GM12874 (cell line): ENCODE results near the gene PLCB3.

ENCODE experiments used
- TF ChIP-seq, protein P1 (sequence below): IDR thresholded peaks from 2 replicates; pipeline ENCODE4 v1.5.1; 2011; ENCODE audit warnings: low read depth, mild to moderate bottlenecking, control low read depth, low read length, moderate library complexity; ENCODE audit not compliant: insufficient read depth

The PLCB3 gene

DNA sequence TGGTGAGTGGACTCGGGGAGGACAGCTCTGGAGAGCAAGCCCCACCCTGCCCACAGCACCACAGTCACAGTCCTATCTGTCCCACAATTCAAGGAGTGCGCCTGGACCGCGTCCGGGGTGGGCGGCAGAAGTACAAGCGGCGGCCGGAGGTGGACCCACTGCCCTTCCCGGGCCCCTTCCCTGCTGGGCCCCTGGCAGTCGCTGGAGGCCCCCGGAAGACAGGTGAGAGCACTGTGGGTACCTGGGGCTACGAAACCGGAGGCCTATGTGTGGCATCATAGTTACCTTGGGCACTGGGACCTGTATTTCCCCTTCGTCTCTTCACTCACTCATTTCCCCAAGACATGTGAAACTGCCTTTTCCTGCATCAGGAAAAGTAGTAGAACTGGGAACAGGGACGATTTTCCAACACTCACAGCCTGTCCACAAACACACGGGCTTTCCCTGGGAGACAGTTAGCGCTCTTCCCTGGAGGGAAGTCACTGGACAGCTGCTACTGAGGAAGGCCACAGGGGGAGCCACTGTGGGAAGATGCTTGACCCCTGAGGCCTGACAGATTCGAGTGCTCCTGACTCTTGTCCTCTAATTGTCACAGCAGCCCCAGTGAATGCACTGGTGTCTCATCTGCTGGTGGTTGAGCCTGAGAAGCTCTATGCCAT lies 62.9 kb downstream of the PLCB3 start:
- TF ChIP-seq, protein P1, sequence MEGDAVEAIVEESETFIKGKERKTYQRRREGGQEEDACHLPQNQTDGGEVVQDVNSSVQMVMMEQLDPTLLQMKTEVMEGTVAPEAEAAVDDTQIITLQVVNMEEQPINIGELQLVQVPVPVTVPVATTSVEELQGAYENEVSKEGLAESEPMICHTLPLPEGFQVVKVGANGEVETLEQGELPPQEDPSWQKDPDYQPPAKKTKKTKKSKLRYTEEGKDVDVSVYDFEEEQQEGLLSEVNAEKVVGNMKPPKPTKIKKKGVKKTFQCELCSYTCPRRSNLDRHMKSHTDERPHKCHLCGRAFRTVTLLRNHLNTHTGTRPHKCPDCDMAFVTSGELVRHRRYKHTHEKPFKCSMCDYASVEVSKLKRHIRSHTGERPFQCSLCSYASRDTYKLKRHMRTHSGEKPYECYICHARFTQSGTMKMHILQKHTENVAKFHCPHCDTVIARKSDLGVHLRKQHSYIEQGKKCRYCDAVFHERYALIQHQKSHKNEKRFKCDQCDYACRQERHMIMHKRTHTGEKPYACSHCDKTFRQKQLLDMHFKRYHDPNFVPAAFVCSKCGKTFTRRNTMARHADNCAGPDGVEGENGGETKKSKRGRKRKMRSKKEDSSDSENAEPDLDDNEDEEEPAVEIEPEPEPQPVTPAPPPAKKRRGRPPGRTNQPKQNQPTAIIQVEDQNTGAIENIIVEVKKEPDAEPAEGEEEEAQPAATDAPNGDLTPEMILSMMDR: no peak

DNA sequence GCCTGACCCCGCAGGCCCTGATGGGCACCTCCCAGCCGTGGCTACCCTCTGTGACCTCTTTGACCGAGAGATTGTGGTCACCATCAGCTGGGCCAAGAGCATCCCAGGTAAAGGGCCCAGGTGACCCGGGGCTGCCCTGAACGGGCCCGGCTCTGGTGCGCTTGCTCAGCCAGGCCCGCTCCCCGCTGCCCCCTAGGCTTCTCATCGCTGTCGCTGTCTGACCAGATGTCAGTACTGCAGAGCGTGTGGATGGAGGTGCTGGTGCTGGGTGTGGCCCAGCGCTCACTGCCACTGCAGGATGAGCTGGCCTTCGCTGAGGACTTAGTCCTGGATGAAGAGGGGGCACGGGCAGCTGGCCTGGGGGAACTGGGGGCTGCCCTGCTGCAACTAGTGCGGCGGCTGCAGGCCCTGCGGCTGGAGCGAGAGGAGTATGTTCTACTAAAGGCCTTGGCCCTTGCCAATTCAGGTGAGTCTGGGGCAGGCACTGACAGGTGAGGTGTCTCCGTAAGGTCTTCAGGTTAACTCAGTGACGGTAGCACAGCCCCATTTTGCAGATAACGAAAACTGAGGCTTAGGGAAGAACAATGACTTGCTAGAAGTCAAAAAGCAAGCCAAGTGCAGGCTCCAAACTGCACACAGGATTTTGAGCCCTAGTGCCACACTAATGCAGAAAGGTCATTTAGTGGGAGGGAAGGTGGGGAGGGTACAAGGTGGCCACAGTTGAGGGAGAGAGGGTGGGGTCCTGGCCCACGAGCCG lies 63.7 kb downstream of the PLCB3 start:
- TF ChIP-seq, protein P1: no peak

DNA sequence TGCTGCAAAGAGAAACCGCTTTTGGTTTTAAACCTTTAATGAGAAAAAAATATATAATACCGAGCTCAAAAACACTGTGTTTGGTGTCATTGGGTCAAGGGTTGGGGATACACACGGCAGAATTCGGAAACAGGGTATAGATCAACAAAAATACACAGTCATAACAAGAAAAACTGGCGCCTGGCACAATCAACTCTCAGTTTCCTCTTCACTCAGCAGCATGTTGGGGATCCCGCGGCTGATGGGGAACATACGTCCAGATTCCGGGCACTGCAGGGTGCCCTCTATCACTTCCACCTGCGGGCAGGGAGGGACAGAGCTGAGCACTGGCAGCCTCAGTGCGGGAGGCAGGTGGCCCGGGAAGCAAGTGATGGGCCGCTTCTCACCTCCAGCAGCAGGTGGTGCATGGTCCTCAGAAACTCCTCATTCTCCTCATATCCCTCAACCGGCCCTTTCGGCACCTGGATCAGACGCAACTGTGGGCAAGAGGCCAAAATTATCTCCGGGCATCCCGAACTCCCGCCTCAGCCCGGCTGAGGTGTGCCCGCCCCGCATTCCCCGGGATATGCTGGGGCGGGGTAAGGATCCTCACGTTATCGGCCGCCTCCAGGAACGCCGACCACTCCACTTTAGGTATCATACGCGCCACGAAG lies 65.5 kb downstream of the PLCB3 start:
- TF ChIP-seq, protein P1: peak; percentile 28; the same call in 1 of the 2 replicates

DNA sequence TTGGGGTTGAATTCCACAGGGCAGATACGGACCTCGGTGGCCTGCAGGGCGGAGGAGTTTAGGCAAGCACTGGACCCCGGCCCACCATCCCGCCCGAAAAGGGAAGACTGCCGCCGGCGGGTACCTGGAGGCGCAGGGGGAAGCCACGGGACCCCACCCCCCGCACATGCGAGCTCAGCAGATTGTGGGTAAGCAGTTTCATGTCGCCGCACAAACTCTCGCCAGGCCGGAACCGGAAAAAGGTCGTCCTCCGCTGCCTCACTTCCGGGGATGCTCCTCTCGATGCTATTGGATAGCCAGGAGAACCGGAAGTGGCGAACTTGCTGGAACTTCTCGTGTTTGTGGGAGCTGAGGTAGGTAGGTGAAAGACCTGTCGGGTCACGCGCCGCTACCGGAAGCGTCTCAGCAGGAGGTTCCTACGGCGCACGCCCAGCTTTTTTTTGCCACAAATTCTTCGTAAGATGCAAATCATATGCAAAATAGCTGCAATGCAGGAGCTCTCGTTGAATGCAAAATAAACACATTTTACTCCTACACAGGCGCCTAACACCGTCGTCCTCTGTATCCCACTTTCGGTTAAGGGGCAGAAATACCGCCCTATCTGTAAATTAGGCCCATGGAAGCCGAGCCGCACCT lies 66.1 kb downstream of the PLCB3 start, which contains the start of gene TRMT112:
TSS of gene TRMT112 (minus strand) at position 235 of the 636 bp plus-strand sequence. CDS start at position 202, 33 bp downstream.
- TF ChIP-seq, protein P1: no peak

DNA sequence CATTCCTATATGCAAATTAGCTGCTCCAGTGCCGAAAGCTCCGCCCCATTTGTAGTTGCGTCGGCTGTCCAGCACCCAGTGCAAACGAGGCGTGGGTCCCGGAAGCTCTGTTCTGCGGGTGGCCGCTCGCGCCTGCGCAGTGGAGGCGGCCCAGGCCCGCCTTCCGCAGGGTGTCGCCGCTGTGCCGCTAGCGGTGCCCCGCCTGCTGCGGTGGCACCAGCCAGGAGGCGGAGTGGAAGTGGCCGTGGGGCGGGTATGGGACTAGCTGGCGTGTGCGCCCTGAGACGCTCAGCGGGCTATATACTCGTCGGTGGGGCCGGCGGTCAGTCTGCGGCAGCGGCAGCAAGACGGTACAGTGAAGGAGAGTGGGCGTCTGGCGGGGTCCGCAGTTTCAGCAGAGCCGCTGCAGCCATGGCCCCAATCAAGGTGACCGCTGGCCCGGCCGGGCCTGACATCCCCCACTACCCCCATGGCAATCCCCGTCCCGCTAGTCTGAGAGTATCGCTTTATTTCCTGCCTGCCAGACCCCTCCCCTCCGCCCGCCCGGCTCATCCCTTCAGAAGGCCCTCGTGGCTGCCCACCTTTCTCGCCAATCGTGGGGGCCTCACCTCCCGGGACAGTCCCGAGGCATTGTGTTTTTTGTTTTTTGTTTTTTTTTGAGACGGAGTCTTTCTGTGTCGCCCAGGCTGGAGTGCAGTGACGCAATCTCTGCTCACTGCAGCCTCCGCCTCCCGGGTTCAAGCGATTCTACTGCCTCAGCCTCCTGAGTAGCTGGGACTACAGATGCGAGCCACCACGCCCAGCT lies 66.8 kb downstream of the PLCB3 start, which contains the start of gene PRDX5:
TSS of gene PRDX5 (plus strand) at position 161 of the 805 bp plus-strand sequence. CDS start at position 256, 95 bp downstream.
- TF ChIP-seq, protein P1: peak; percentile 51; the same call in 1 of the 2 replicates
